HepG2 (cell line): Measurements from ENCODE around the gene CPNE1. TPM values are rescaled to one million over a fixed set of nuclear protein-coding genes. Genes with fewer than 3 reads are reported as not detected.

Source experiments
- BORCS8-MEF2B ChIP-seq: sonication (generic); formaldehyde crosslinking; IDR thresholded peaks from 2 replicates; pipeline ENCODE4 v1.8.0; 2022; ENCODE audit warnings: mild to moderate bottlenecking, missing genetic modification reagents
- CEBPB ChIP-seq: IDR thresholded peaks from 2 replicates; pipeline ENCODE4 v1.6.1; 2011; ENCODE audit warnings: low read depth, low read length, improper control_type of control experiment, borderline replicate concordance
- CENPT ChIP-seq: sonication (generic); formaldehyde crosslinking; IDR thresholded peaks from 2 replicates; pipeline ENCODE4 v1.8.0; 2022; ENCODE audit warnings: low read depth, mild to moderate bottlenecking, moderate library complexity, missing genetic modification reagents
- FLYWCH1 ChIP-seq: sonication (generic); formaldehyde crosslinking; IDR thresholded peaks from 2 replicates; pipeline ENCODE4 v1.8.1; 2023; ENCODE audit warnings: mild to moderate bottlenecking, missing genetic modification reagents
- FOXK1 ChIP-seq: sonication (generic); formaldehyde crosslinking; IDR thresholded peaks from 2 replicates; pipeline ENCODE4 v1.4.0; 2020; ENCODE audit warnings: low read depth, missing genetic modification reagents, borderline replicate concordance
- GATAD1 ChIP-seq: IDR thresholded peaks from 2 replicates; pipeline ENCODE4 v1.6.1; 2016; ENCODE audit warnings: missing genetic modification reagents, missing compliant biosample characterization
- HNF4G ChIP-seq, 2 experiments: sonication (generic) in 1 of 2; formaldehyde crosslinking in 1 of 2; IDR thresholded peaks; 2 replicates each; pipeline versions ENCODE4 v1.4.0 to v1.6.1; 2011 to 2020; ENCODE audit warnings: borderline replicate concordance in 2 of 2, low read depth in 2 of 2, mild to moderate bottlenecking in 2 of 2, low read length in 1 of 2, missing genetic modification reagents in 1 of 2, moderate library complexity in 1 of 2
- HNRNPUL1 ChIP-seq: fragments of 200-400 bp; formaldehyde crosslinking; IDR thresholded peaks from 2 replicates; pipeline ENCODE4 v1.6.1; 2017; ENCODE audit warnings: low read depth, mild to moderate bottlenecking, low read length, moderate library complexity
- KAT2B ChIP-seq: fragments of 150-350 bp; IDR thresholded peaks from 2 replicates; pipeline ENCODE4 v1.6.1; 2014; ENCODE audit warnings: low read depth, low read length, borderline replicate concordance
- MIER3 ChIP-seq: IDR thresholded peaks from 2 replicates; pipeline ENCODE4 v1.6.1; 2016; ENCODE audit warnings: missing compliant biosample characterization, borderline replicate concordance
- NFKBIZ ChIP-seq: IDR thresholded peaks from 2 replicates; pipeline ENCODE4 v1.6.1; 2018; ENCODE audit warnings: missing genetic modification reagents, missing compliant biosample characterization
- PHF20 ChIP-seq: sonication (generic); formaldehyde crosslinking; IDR thresholded peaks from 2 replicates; pipeline ENCODE4 v1.5.0; 2020; ENCODE audit warnings: mild to moderate bottlenecking, missing genetic modification reagents
- REL ChIP-seq: sonication (generic); formaldehyde crosslinking; conservative IDR thresholded peaks from 2 replicates; pipeline ENCODE4 v1.8.0; 2022; ENCODE audit warnings: mild to moderate bottlenecking, missing genetic modification reagents, moderate library complexity
- SRSF4 ChIP-seq: fragments of 200-400 bp; formaldehyde crosslinking; IDR thresholded peaks from one replicate; pipeline ENCODE4 v1.6.1; 2018; ENCODE audit warnings: mild to moderate bottlenecking, low read depth, low read length, moderate library complexity; ENCODE audit not compliant: poor library complexity, severe bottlenecking
- TRIM22 ChIP-seq: fragments of 450-650 bp; IDR thresholded peaks from 2 replicates; pipeline ENCODE4 v1.6.1; 2017
- U2AF2 ChIP-seq: fragments of 200-400 bp; formaldehyde crosslinking; IDR thresholded peaks from 2 replicates; pipeline ENCODE4 v1.6.1; 2017; ENCODE audit warnings: low read depth, mild to moderate bottlenecking, low read length
- ZFP41 ChIP-seq: sonication (generic); formaldehyde crosslinking; IDR thresholded peaks from 2 replicates; pipeline ENCODE4 v1.4.0; 2020; ENCODE audit warnings: mild to moderate bottlenecking, missing genetic modification reagents, borderline replicate concordance
- ZNF33B ChIP-seq: sonication (generic); formaldehyde crosslinking; IDR thresholded peaks from 2 replicates; pipeline ENCODE4 v1.5.1; 2020; ENCODE audit warnings: mild to moderate bottlenecking, missing genetic modification reagents
- ZNF572 ChIP-seq: sonication (generic); formaldehyde crosslinking; IDR thresholded peaks from 2 replicates; pipeline ENCODE4 v1.5.1; 2020; ENCODE audit warnings: mild to moderate bottlenecking, missing genetic modification reagents
- ZSCAN20 ChIP-seq: sonication (generic); formaldehyde crosslinking; IDR thresholded peaks from 2 replicates; pipeline ENCODE4 v1.4.0; 2020; ENCODE audit warnings: missing genetic modification reagents, mild to moderate bottlenecking, borderline replicate concordance
- polyA plus RNA-seq, 8 experiments: library from polyadenylated mRNA; depleted of rRNA in 3 of 8; stranded (reverse) in 7 of 8; unstranded in 1 of 8; fragments of >200 nt; fragmentation: Illumina TruSeq in 4 of 8; extraction: Trizol in 4 of 8; gene quantifications; 2 replicates each; pipeline versions ENCODE4 v1.2.1 to v1.2.3, GENCODE V29; 2011 to 2016; ENCODE audit warnings: low read depth in 4 of 8, missing spikeins in 1 of 8, mixed read lengths in 1 of 8; ENCODE audit not compliant: insufficient read depth in 1 of 8
- total RNA-seq, 5 experiments: library from RNA; depleted of rRNA; stranded (reverse); fragments of >200 nt; fragmentation: Illumina TruSeq; extraction: Trizol; gene quantifications; 2 replicates each; pipeline ENCODE4 v1.2.3, GENCODE V29; 2016; ENCODE audit warnings: low read depth in 1 of 5
- TF ChIP-seq, protein P1 (sequence below): sonication (generic); formaldehyde crosslinking; IDR thresholded peaks from 2 replicates; pipeline ENCODE4 v1.4.0; 2020; ENCODE audit warnings: missing genetic modification reagents
- TF ChIP-seq, protein P2 (sequence below): sonication (generic); formaldehyde crosslinking; conservative IDR thresholded peaks from 2 replicates; pipeline ENCODE4 v1.8.0; 2022; ENCODE audit warnings: low read depth, missing genetic modification reagents

CPNE1 gene
- total and polyA plus RNA-seq, 2 of the 13 experiments (the other 11 are each of a cell fraction or from before 2014, with no cell fraction given): 408 to 431 TPM

GRCh38 chr20:35664466-35665206 is at the start of gene CPNE1, which contains the start of gene RBM12 (continued):
- peak; percentile 94; the same call in 1 of the 2 replicates for TF ChIP-seq BORCS8-MEF2B (CRISPR knock-in tag)
- peak; percentile 44 for TF ChIP-seq SRSF4
- TF ChIP-seq GATAD1 (CRISPR knock-in tag): peak; percentile 83
- peak; percentile 99 for TF ChIP-seq ZNF572
- TF ChIP-seq NFKBIZ (CRISPR knock-in tag): peak; percentile 94
- peak; percentile 88 for TF ChIP-seq CENPT (CRISPR knock-in tag)
- TF ChIP-seq REL (CRISPR knock-in tag): peak; percentile 97
- no peak for TF ChIP-seq HNF4G (IDR thresholded peaks at IDR 0.05; ENCODE audit: borderline replicate concordance, low read depth, low read length)
- peak; percentile 86 for TF ChIP-seq HNF4G (CRISPR knock-in tag; IDR thresholded peaks at IDR 0.05; ENCODE audit: borderline replicate concordance, low read depth)
- TF ChIP-seq ZNF33B: peak; percentile 96
- TF ChIP-seq TRIM22: no peak
- TF ChIP-seq FOXK1 (CRISPR knock-in tag): peak; percentile 83; the same call in 1 of the 2 replicates
- TF ChIP-seq, protein P1, sequence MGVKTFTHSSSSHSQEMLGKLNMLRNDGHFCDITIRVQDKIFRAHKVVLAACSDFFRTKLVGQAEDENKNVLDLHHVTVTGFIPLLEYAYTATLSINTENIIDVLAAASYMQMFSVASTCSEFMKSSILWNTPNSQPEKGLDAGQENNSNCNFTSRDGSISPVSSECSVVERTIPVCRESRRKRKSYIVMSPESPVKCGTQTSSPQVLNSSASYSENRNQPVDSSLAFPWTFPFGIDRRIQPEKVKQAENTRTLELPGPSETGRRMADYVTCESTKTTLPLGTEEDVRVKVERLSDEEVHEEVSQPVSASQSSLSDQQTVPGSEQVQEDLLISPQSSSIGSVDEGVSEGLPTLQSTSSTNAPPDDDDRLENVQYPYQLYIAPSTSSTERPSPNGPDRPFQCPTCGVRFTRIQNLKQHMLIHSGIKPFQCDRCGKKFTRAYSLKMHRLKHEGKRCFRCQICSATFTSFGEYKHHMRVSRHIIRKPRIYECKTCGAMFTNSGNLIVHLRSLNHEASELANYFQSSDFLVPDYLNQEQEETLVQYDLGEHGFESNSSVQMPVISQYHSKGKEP: 0 out of 2 replicates have a peak, but pooled peaks have one; percentile 91
- no peak for TF ChIP-seq U2AF2
- peak; percentile 83; the same call in 1 of the 2 replicates for TF ChIP-seq ZSCAN20 (CRISPR knock-in tag)
- no peak for TF ChIP-seq FLYWCH1 (CRISPR knock-in tag)
- peak; percentile 22; the same call in 1 of the 2 replicates for TF ChIP-seq CEBPB
- TF ChIP-seq HNRNPUL1: no peak
- 0 out of 2 replicates have a peak, but pooled peaks have one; percentile 10 for TF ChIP-seq KAT2B
- TF ChIP-seq MIER3 (CRISPR knock-in tag): peak; percentile 92; the same call in 1 of the 2 replicates
- 0 out of 2 replicates have a peak, but pooled peaks have one; percentile 75 for TF ChIP-seq ZFP41 (CRISPR knock-in tag)
- TF ChIP-seq PHF20 (CRISPR knock-in tag): peak; percentile 93
- TF ChIP-seq, protein P2, sequence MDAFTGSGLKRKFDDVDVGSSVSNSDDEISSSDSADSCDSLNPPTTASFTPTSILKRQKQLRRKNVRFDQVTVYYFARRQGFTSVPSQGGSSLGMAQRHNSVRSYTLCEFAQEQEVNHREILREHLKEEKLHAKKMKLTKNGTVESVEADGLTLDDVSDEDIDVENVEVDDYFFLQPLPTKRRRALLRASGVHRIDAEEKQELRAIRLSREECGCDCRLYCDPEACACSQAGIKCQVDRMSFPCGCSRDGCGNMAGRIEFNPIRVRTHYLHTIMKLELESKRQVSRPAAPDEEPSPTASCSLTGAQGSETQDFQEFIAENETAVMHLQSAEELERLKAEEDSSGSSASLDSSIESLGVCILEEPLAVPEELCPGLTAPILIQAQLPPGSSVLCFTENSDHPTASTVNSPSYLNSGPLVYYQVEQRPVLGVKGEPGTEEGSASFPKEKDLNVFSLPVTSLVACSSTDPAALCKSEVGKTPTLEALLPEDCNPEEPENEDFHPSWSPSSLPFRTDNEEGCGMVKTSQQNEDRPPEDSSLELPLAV (CRISPR knock-in tag): no peak
